Motor neuron (in vitro differentiated cells): ENCODE results near the gene SLC25A13. TPM values are rescaled to one million over a fixed set of nuclear protein-coding genes. Genes with fewer than 3 reads are reported as not detected.
A peak's percentile ranks its signal among the peaks of the same experiment; 100 is the strongest.

Experiments used
- ATAC-seq, 8 experiments: fragments of 200-7000 bp; cut with Tn5 transposase; replicated peaks in 6 of 8; 2 replicates each; pipeline ENCODE4 v1.8.0; 2021; ENCODE audit warnings: mild to moderate bottlenecking in 8 of 8, moderate library complexity in 8 of 8
- H3K27ac ChIP-seq, 2 donors: fragments of 250-450 bp; sonication (Bioruptor Pico); 2 replicates each; pipeline ENCODE4 v1.9.0; 2021; ENCODE audit warnings: antibody characterized with exemption in 2 of 2, mild to moderate bottlenecking in 2 of 2, moderate library complexity in 1 of 2
- H3K4me1 ChIP-seq, 2 donors: fragments of 250-450 bp; sonication (Bioruptor Pico); replicated peaks in 1 of 2; 2 replicates each; pipeline ENCODE4 v1.6.1; 2021; ENCODE audit warnings: antibody characterized with exemption in 2 of 2, mild to moderate bottlenecking in 2 of 2, moderate library complexity in 1 of 2
- H3K4me3 ChIP-seq, 5 donors: fragments of 250-450 bp; sonication (Bioruptor Pico); 2 replicates each; pipeline ENCODE4 v1.9.0; 2021; ENCODE audit warnings: antibody characterized with exemption in 5 of 5, mild to moderate bottlenecking in 5 of 5, moderate library complexity in 4 of 5
- WGBS, 10 experiments: fragments of 450-650 bp; shearing (Covaris generic); methylation state at CpG; one replicate each; pipeline ENCODE4 v1.0.0; 2022; 5-methylcytosine and 5-hydroxymethylcytosine counted together
- in situ Hi-C, 9 experiments: fragments of 400-800 bp; cut with MboI; loops; one replicate each; pipeline ENCODE4 v1.15.0; 2021; ENCODE audit warnings: low sequenced_read_pairs in 9 of 9, low pct_unique_long_range_greater_than_20kb in 2 of 9; ENCODE audit not compliant: unreplicated experiment in 9 of 9
- total RNA-seq, 8 experiments: library from RNA; unstranded; fragments of 300-600 nt; gene quantifications; 2 replicates each; pipeline versions ENCODE4 v1.2.3 to v1.2.4, GENCODE V29; 2022

SLC25A13 gene
- total RNA-seq, 8 experiments from 2014 or later = 18.1 to 46.9 (median 29.1) TPM

GRCh38 chr7:96320442-96320841, 1.5 kb downstream of the SLC25A13 start:
- WGBS, 10 experiments = 0 to 67% (median 43%) methylated on average over 1 to 2 of the region's 2 CpGs; no CpG with 5 or more reads in 1 of the 10 experiments
- Histone ChIP-seq H3K4me1 (peaks cover 4 to 8% of the 10 kb centered on the region in 2 donors), H3K27ac (no peak overlapping the region), H3K4me3 (peak overlapping the region in 4 of 5 donors; percentile 64 to 83 (median 67))
- in situ Hi-C loops = no loop called here
- no peak for ATAC-seq

- H3K4me3 ChIP-seq = no peak overlapping the region
- no peak overlapping the region for H3K27ac ChIP-seq
- H3K4me1 ChIP-seq = peaks cover 4 to 8% of the 10 kb centered on the region in 2 donors
- in situ Hi-C loops = no loop called here
- ATAC-seq = no peak
Measured at GRCh38 chr7:96319439-96319838, 2.5 kb downstream of the SLC25A13 start.

GRCh38 chr7:96316949-96317348, 4.9 kb downstream of the SLC25A13 start:
- Histone ChIP-seq H3K4me1 (peaks cover 4 to 8% of the 10 kb centered on the region in 2 donors), H3K27ac (no peak overlapping the region), H3K4me3 (no peak overlapping the region)
- in situ Hi-C loops = no loop called here
- ATAC-seq = no peak
- WGBS, 10 experiments = 80 to 100% (median 95%) methylated on average over 1 to 8 of the region's 8 CpGs; no CpG with 5 or more reads in 2 of the 10 experiments

GRCh38 chr7:96315125-96315512, 6.8 kb downstream of the SLC25A13 start:
- Histone ChIP-seq H3K27ac (no peak overlapping the region), H3K4me3 (no peak overlapping the region), H3K4me1 (no peaks in the 10 kb centered on the region)
- ATAC-seq = peak in 2 of 8 experiments; percentile 27 to 68
- in situ Hi-C loops = no loop called here

- Histone ChIP-seq H3K27ac (no peak overlapping the region), H3K4me1 (no peaks in the 10 kb centered on the region), H3K4me3 (no peak overlapping the region)
- in situ Hi-C loops = no loop called here
- peak in 1 of 8 experiments; percentile 84 for ATAC-seq
- 60 to 100% (median 82%) methylated on average over 1 to 4 of the region's 4 CpGs; no CpG with 5 or more reads in 2 of the 10 experiments for WGBS, 10 experiments
Measured at GRCh38 chr7:96314402-96315124, 7.3 kb downstream of the SLC25A13 start.

- ATAC-seq = no peak
- 70 to 99% (median 92%) methylated on average over 2 to 3 of the region's 3 CpGs for WGBS, 10 experiments
Measured at GRCh38 chr7:96313940-96314339, 8.0 kb downstream of the SLC25A13 start.

GRCh38 chr7:96312502-96312901, 9.4 kb downstream of the SLC25A13 start:
- Histone ChIP-seq H3K4me1 (peaks cover 0 to 3% of the 10 kb centered on the region in 2 donors), H3K4me3 (no peak overlapping the region), H3K27ac (no peak overlapping the region)
- in situ Hi-C loops = no loop called here
- 87 to 100% (median 98%) methylated on average over 1 to 4 of the region's 4 CpGs; no CpG with 5 or more reads in 1 of the 10 experiments for WGBS, 10 experiments
- no peak for ATAC-seq

More at GRCh38 chr7:96313940-96314339, 8.0 kb downstream of the SLC25A13 start:
- Histone ChIP-seq H3K27ac (no peak overlapping the region), H3K4me3 (no peak overlapping the region), H3K4me1 (no peaks in the 10 kb centered on the region)
- in situ Hi-C loops = no loop called here

- ATAC-seq = peak in 4 of 8 experiments; percentile 40 to 85 (median 52)
- in situ Hi-C loops = no loop called here
Measured at GRCh38 chr7:96311967-96312366, 9.9 kb downstream of the SLC25A13 start.

GRCh38 chr7:96310110-96310509, 11.8 kb downstream of the SLC25A13 start:
- in situ Hi-C loops = no loop called here
- WGBS, 10 experiments = 10 to 100% (median 88%) methylated on average over 2 to 3 of the region's 3 CpGs
- peak in 2 of 8 experiments; percentile 34 to 56 for ATAC-seq
- Histone ChIP-seq H3K4me1 (peaks cover 0 to 3% of the 10 kb centered on the region in 2 donors), H3K27ac (no peak overlapping the region), H3K4me3 (no peak overlapping the region)

More at GRCh38 chr7:96311967-96312366, 9.9 kb downstream of the SLC25A13 start:
- H3K4me1 ChIP-seq = peaks cover 0 to 3% of the 10 kb centered on the region in 2 donors
- H3K4me3 ChIP-seq = no peak overlapping the region
- no peak overlapping the region for H3K27ac ChIP-seq
- WGBS, 10 experiments = 0 to 100% (median 100%) methylated on average over 1 to 2 of the region's 2 CpGs; no CpG with 5 or more reads in 1 of the 10 experiments

GRCh38 chr7:96308950-96309263, 13.0 kb downstream of the SLC25A13 start:
- H3K27ac ChIP-seq = no peak overlapping the region
- in situ Hi-C loops = no loop called here
- H3K4me1 ChIP-seq = peaks cover 0 to 3% of the 10 kb centered on the region in 2 donors
- ATAC-seq = no peak
- no peak overlapping the region for H3K4me3 ChIP-seq

GRCh38 chr7:96308253-96308949, 13.5 kb downstream of the SLC25A13 start:
- Histone ChIP-seq H3K4me1 (peaks cover 0 to 3% of the 10 kb centered on the region in 2 donors), H3K27ac (no peak overlapping the region), H3K4me3 (no peak overlapping the region)
- WGBS, 10 experiments = 35 to 100% (median 70%) methylated on average over 1 to 4 of the region's 4 CpGs
- in situ Hi-C loops = no loop called here
- peak in 3 of 8 experiments; percentile 38 to 40 (median 40) for ATAC-seq

GRCh38 chr7:96306385-96307125, 15.3 kb downstream of the SLC25A13 start:
- Histone ChIP-seq H3K27ac (no peak overlapping the region), H3K4me3 (no peak overlapping the region), H3K4me1 (peaks cover 0 to 3% of the 10 kb centered on the region in 2 donors)
- ATAC-seq = no peak
- in situ Hi-C loops = no loop called here
- WGBS, 10 experiments = 67 to 100% (median 80%) methylated on average over 1 to 8 of the region's 8 CpGs; no CpG with 5 or more reads in 1 of the 10 experiments

- 83 to 100% (median 100%) methylated on average over 1 to 2 of the region's 2 CpGs; no CpG with 5 or more reads in 4 of the 10 experiments for WGBS, 10 experiments
- Histone ChIP-seq H3K4me1 (peaks cover 0 to 3% of the 10 kb centered on the region in 2 donors), H3K27ac (no peak overlapping the region), H3K4me3 (no peak overlapping the region)
- ATAC-seq = no peak
- in situ Hi-C loops = no loop called here
Measured at GRCh38 chr7:96305915-96306314, 16.0 kb downstream of the SLC25A13 start.
